ENCODE data around the gene PRKAB1. TPM values are rescaled to one million over a fixed set of nuclear protein-coding genes. Genes with fewer than 3 reads are reported as not detected.

PRKAB1 gene
- total RNA-seq, 4 donors from 2014 or later, result 50.3 to 119 (median 76.2) TPM

GRCh38 chr12:119664642-119665041, 3.3 kb upstream of the PRKAB1 start:
- H3K27ac ChIP-seq, result peak overlapping the region in 1 of 4 donors; percentile 40
- H3K4me3 ChIP-seq, result no peak overlapping the region
- H3K27me3 ChIP-seq, result no peaks in the 10 kb centered on the region
- H3K9me3 ChIP-seq, result no peaks in the 10 kb centered on the region
- peaks cover 0 to 11% (median 2%) of the 10 kb centered on the region in 4 donors for H3K4me1 ChIP-seq
- DNase-seq, result peak in 1 of 3 donors; percentile 48
- no peaks in the 10 kb centered on the region for H3K36me3 ChIP-seq
- TF ChIP-seq POLR2A (IDR thresholded peaks at IDR 0.05), result no peak

GRCh38 chr12:119665164-119665929, 2.6 kb upstream of the PRKAB1 start:
- no peak for TF ChIP-seq CTCF (IDR thresholded peaks at IDR 0.05)
- TF ChIP-seq POLR2A (IDR thresholded peaks at IDR 0.05), result no peak
- no peak for DNase-seq
- H3K4me3 ChIP-seq, result no peak overlapping the region
- H3K27ac ChIP-seq, result peak overlapping the region in 1 of 4 donors; percentile 10
- H3K36me3 ChIP-seq, result no peaks in the 10 kb centered on the region
- no peaks in the 10 kb centered on the region for H3K9me3 ChIP-seq
- peaks cover 0 to 15% (median 4%) of the 10 kb centered on the region in 4 donors for H3K4me1 ChIP-seq
- no peaks in the 10 kb centered on the region for H3K27me3 ChIP-seq

- Histone ChIP-seq H3K27ac (peak overlapping the region in 2 of 4 donors; percentile 55 to 99), H3K36me3 (peaks cover 0 to 5% (median 0%) of the 10 kb centered on the region in 3 donors), H3K27me3 (no peaks in the 10 kb centered on the region), H3K4me1 (peaks cover 0 to 20% (median 6%) of the 10 kb centered on the region in 4 donors), H3K4me3 (no peak overlapping the region), H3K9me3 (no peaks in the 10 kb centered on the region)
- no peak for DNase-seq
- TF ChIP-seq POLR2A (IDR thresholded peaks at IDR 0.05) (no peak), CTCF (IDR thresholded peaks at IDR 0.05) (no peak)
These were observed 1.6 kb upstream of the PRKAB1 start for GRCh38 chr12:119666226-119666795.

- Histone ChIP-seq H3K27ac (peak overlapping the region; percentile 94 to 99 (median 94)), H3K36me3 (peaks cover 0 to 13% (median 0%) of the 10 kb centered on the region in 3 donors), H3K9me3 (no peaks in the 10 kb centered on the region), H3K27me3 (no peaks in the 10 kb centered on the region), H3K4me3 (peak overlapping the region; percentile 64 to 93 (median 78)), H3K4me1 (peaks cover 0 to 27% (median 6%) of the 10 kb centered on the region in 4 donors)
- no peak for DNase-seq
- no peak for TF ChIP-seq CTCF (IDR thresholded peaks at IDR 0.05)
- TF ChIP-seq POLR2A (IDR thresholded peaks at IDR 0.05), result no peak
These were observed 895 bp upstream of the PRKAB1 start for GRCh38 chr12:119666900-119667576.

- no peak for DNase-seq
- H3K4me3 ChIP-seq, result peak overlapping the region; percentile 64 to 93 (median 78)
- H3K36me3 ChIP-seq, result peaks cover 0 to 26% (median 0%) of the 10 kb centered on the region in 3 donors
- no peaks in the 10 kb centered on the region for H3K9me3 ChIP-seq
- TF ChIP-seq CTCF (IDR thresholded peaks at IDR 0.05), result no peak
- TF ChIP-seq POLR2A (IDR thresholded peaks at IDR 0.05), result no peak
- peak overlapping the region; percentile 94 to 99 (median 94) for H3K27ac ChIP-seq
- H3K4me1 ChIP-seq, result peaks cover 0 to 40% (median 8%) of the 10 kb centered on the region in 4 donors
- no peaks in the 10 kb centered on the region for H3K27me3 ChIP-seq
These were observed 450 bp downstream of the PRKAB1 start for GRCh38 chr12:119668324-119668841.

Data from Peyer's patch (tissue), 4 donors.